OCI-LY1 (cell line): Measurements from ENCODE around the gene IFTAP.
A peak's percentile ranks its signal among the peaks of the same experiment; 100 is the strongest.

ENCODE experiments used
- H2AFZ ChIP-seq: fragments of 200-600 bp; sonication (generic), shearing (Covaris generic); 2 replicates; pipeline ENCODE4 v1.6.0; 2014; ENCODE audit warnings: antibody characterized with exemption, mild to moderate bottlenecking, low read length
- H3F3A ChIP-seq: fragments of 200-600 bp; sonication (generic), shearing (Covaris generic); 2 replicates; pipeline ENCODE4 v1.6.0; 2014; ENCODE audit warnings: mild to moderate bottlenecking, antibody characterized with exemption, low read length, moderate library complexity; ENCODE audit not compliant: insufficient read depth
- H3K27ac ChIP-seq: fragments of 200-600 bp; sonication (generic); 2 replicates; pipeline ENCODE4 v1.5.1; 2014; ENCODE audit warnings: low read length, mixed run types, mild to moderate bottlenecking, low read depth; ENCODE audit not compliant: poor library complexity, severe bottlenecking
- H3K27me3 ChIP-seq: fragments of 200-600 bp; sonication (generic); 2 replicates; pipeline ENCODE4 v1.6.0; 2014; ENCODE audit warnings: antibody characterized with exemption, mild to moderate bottlenecking, low read length, moderate library complexity; ENCODE audit not compliant: insufficient read depth
- H3K36me3 ChIP-seq: fragments of 200-600 bp; sonication (generic); 2 replicates; pipeline ENCODE4 v1.6.1; 2014; ENCODE audit warnings: mild to moderate bottlenecking, antibody characterized with exemption, low read length, moderate library complexity, mixed read lengths; ENCODE audit not compliant: insufficient read depth
- H3K4me1 ChIP-seq: fragments of 200-600 bp; sonication (generic); 2 replicates; pipeline ENCODE4 v1.5.1; 2014; ENCODE audit warnings: mild to moderate bottlenecking, low read length, moderate library complexity; ENCODE audit not compliant: insufficient read depth, severe bottlenecking
- H3K4me2 ChIP-seq: fragments of 200-600 bp; sonication (generic), shearing (Covaris generic); 2 replicates; pipeline ENCODE4 v1.6.1; 2014; ENCODE audit warnings: low read length
- H3K4me3 ChIP-seq: fragments of 200-600 bp; sonication (generic); 2 replicates; pipeline ENCODE4 v1.5.1; 2014; ENCODE audit warnings: low read length, low read depth, mild to moderate bottlenecking, mixed read lengths; ENCODE audit not compliant: poor library complexity, severe bottlenecking
- H3K79me2 ChIP-seq: fragments of 200-600 bp; shearing (Covaris generic); 2 replicates; pipeline ENCODE4 v1.6.1; 2016; ENCODE audit warnings: mixed run types, low read length, mixed read lengths; ENCODE audit not compliant: insufficient read depth
- H3K9ac ChIP-seq: fragments of 200-600 bp; sonication (generic), shearing (Covaris generic); 2 replicates; pipeline ENCODE4 v1.6.1; 2014; ENCODE audit warnings: mild to moderate bottlenecking, low read length, mixed read lengths
- H3K9me2 ChIP-seq: fragments of 200-600 bp; sonication (generic), shearing (Covaris generic); 2 replicates; pipeline ENCODE4 v1.6.1; 2014; ENCODE audit warnings: low read depth, mild to moderate bottlenecking, low read length, mixed read lengths
- H3K9me3 ChIP-seq: fragments of 200-600 bp; shearing (Covaris generic); 2 replicates; pipeline ENCODE4 v1.6.1; 2014; ENCODE audit warnings: low read length, mixed read lengths
- H4K20me1 ChIP-seq: fragments of 200-600 bp; sonication (generic), shearing (Covaris generic); 2 replicates; pipeline ENCODE4 v1.6.0; 2016; ENCODE audit warnings: mild to moderate bottlenecking, low read length; ENCODE audit not compliant: insufficient read depth
- EZH2 ChIP-seq: fragments of 200-600 bp; sonication (generic), shearing (Covaris generic); IDR thresholded peaks from 2 replicates; pipeline ENCODE4 v1.8.0; 2017; ENCODE audit warnings: borderline replicate concordance, mixed run types, mild to moderate bottlenecking, antibody characterized with exemption, low read length, moderate library complexity, mixed read lengths
- TF ChIP-seq, protein P1 (sequence below): fragments of 200-600 bp; sonication (generic), shearing (Covaris generic); IDR thresholded peaks from 2 replicates; pipeline ENCODE4 v1.5.1; 2017; ENCODE audit warnings: mild to moderate bottlenecking, antibody characterized with exemption, low read length, moderate library complexity, mixed read lengths

The IFTAP gene

DNA sequence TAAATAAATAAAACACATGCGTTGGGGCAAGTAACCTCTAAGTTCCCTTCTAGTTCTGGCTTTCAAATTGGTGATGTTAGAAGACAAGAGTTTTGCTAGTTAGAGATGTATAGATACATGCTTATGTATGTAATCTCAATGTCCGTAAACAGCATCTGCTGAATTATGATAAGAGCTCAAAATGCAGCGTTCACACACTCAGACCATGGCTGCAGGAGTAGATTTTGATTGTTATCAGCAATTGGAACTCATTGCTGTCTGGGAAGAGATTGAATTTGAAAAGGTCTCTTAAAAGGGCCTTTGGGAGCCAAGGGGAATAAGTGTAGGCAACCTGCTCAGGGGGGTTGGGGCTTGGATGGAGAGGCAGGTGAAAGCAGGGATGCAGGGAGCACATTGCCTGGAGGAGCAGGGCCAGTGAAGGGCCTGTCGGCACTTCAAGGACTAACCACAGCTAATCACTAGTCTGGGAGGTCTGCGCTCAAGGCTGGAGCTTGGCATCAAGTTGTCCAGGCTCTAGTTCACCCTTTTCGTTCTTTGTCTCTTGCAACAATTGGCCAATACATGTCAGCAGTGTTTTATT is 29.2 kb upstream of the IFTAP start:
- Histone ChIP-seq H3K4me2 (peak overlapping the region; percentile 62; the same call in 1 of the 2 replicates), H3K4me1 (peaks cover 53% of the 10 kb centered on the region), H3K9me3 (no peaks in the 10 kb centered on the region), H3K9me2 (no peaks in the 10 kb centered on the region), H3F3A (no peaks in the 10 kb centered on the region), H3K9ac (no peak overlapping the region; the same call in 1 of the 2 replicates), H3K4me3 (no peak overlapping the region), H3K27ac (peak overlapping the region; percentile 3), H3K36me3 (no peaks in the 10 kb centered on the region), H4K20me1 (no peaks in the 10 kb centered on the region), H2AFZ (no peak overlapping the region), H3K27me3 (no peaks in the 10 kb centered on the region), H3K79me2 (no peaks in the 10 kb centered on the region)
- TF ChIP-seq EZH2, result no peak
- TF ChIP-seq, protein P1, sequence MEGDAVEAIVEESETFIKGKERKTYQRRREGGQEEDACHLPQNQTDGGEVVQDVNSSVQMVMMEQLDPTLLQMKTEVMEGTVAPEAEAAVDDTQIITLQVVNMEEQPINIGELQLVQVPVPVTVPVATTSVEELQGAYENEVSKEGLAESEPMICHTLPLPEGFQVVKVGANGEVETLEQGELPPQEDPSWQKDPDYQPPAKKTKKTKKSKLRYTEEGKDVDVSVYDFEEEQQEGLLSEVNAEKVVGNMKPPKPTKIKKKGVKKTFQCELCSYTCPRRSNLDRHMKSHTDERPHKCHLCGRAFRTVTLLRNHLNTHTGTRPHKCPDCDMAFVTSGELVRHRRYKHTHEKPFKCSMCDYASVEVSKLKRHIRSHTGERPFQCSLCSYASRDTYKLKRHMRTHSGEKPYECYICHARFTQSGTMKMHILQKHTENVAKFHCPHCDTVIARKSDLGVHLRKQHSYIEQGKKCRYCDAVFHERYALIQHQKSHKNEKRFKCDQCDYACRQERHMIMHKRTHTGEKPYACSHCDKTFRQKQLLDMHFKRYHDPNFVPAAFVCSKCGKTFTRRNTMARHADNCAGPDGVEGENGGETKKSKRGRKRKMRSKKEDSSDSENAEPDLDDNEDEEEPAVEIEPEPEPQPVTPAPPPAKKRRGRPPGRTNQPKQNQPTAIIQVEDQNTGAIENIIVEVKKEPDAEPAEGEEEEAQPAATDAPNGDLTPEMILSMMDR, result no peak

- Histone ChIP-seq H3K9me2 (no peaks in the 10 kb centered on the region), H3K27ac (peak overlapping the region; percentile 81), H3K9me3 (no peaks in the 10 kb centered on the region), H3K79me2 (no peaks in the 10 kb centered on the region), H3K4me2 (no peak overlapping the region; the same call in 1 of the 2 replicates), H3K4me3 (no peak overlapping the region), H3K27me3 (no peaks in the 10 kb centered on the region), H3K36me3 (no peaks in the 10 kb centered on the region), H3K4me1 (peaks cover 66% of the 10 kb centered on the region), H3K9ac (no peak overlapping the region; the same call in 1 of the 2 replicates), H4K20me1 (no peaks in the 10 kb centered on the region), H3F3A (no peaks in the 10 kb centered on the region), H2AFZ (no peak overlapping the region)
- no peak for TF ChIP-seq EZH2
- TF ChIP-seq, protein P1, result peak; percentile 50
Measured at GRCh38 chr11:36566407-36567053, 27.8 kb upstream of the IFTAP start.

GRCh38 chr11:36567694-36568093 is 26.6 kb upstream of the IFTAP start, which contains the start of gene RAG1:
TSS of gene RAG1 (plus strand) at chr11:36568007. CDS start at chr11:36573305, 5,298 bp downstream.
- peak within 1 kb of the TSS; percentile 81 for H3K27ac ChIP-seq
- H3F3A ChIP-seq, result no peaks in the 10 kb centered on the region
- no peaks in the 10 kb centered on the region for H3K79me2 ChIP-seq
- H2AFZ ChIP-seq, result no peak within 1 kb of the TSS
- no peaks in the 10 kb centered on the region for H3K9me3 ChIP-seq
- H3K36me3 ChIP-seq, result no peaks in the 10 kb centered on the region
- H3K9me2 ChIP-seq, result no peaks in the 10 kb centered on the region
- peak within 1 kb of the TSS; percentile 40 for H3K4me3 ChIP-seq
- peaks cover 78% of the 10 kb centered on the region for H3K4me1 ChIP-seq
- peak within 1 kb of the TSS; percentile 33; the same call in 1 of the 2 replicates for H3K9ac ChIP-seq
- H3K4me2 ChIP-seq, result peak within 1 kb of the TSS; percentile 40; the same call in 1 of the 2 replicates
- no peaks in the 10 kb centered on the region for H3K27me3 ChIP-seq
- TF ChIP-seq, protein P1, result no peak
- TF ChIP-seq EZH2, result no peak
- H4K20me1 ChIP-seq, result no peaks in the 10 kb centered on the region
